ENCODE results near the gene MYBPC1. TPM values are rescaled to one million over a fixed set of nuclear protein-coding genes. Genes with fewer than 3 reads are reported as not detected.

Gene MYBPC1
- total RNA-seq, 1 experiment from 2014 or later: 0.49 TPM

DNA sequence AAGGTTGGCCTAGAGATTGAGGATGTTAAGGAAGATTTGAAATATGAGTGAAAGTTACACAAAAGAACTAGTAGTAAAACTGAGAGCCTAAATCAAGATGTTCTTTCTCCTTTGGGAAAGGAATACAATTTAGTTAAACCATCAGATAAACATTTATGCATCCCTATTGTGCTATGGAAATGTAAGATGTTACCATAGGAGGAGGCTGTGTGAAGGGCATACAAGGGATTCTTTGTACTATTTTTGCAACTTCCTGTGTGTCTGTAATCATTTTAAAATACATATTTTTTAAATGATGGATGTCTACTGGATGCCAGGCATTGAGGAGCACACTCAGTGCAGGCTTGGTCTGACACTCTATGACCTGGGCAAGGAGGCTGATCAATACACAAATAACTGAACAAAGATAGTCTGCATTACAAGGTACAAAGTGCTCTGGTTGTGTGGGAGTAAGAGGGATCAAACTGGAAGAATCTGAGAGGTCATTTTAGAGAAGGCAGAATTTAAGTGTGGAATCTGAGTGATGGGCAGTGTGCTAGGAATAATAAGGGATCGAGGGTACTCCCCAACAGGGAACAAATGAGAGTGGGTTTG, 96.8 kb downstream of the MYBPC1 start:
- Histone ChIP-seq H3K4me3 (ENCODE audit: low read depth, low read length, poor library complexity, severe bottlenecking) (no peak overlapping the region), H3K36me3 (ENCODE audit: insufficient read depth, low read length, poor library complexity, severe bottlenecking) (no peaks in the 10 kb centered on the region), H3K9me3 (ENCODE audit: low read depth, low read length, poor library complexity, severe bottlenecking) (no peaks in the 10 kb centered on the region), H3K27me3 (replicated peaks; ENCODE audit: insufficient read depth, low read depth, low read length, poor library complexity) (no peaks in the 10 kb centered on the region), H3K27ac (ENCODE audit: low read depth, low read length, poor library complexity, severe bottlenecking) (no peak overlapping the region), H3K4me1 (ENCODE audit: insufficient read depth, low read length, poor library complexity, severe bottlenecking) (no peaks in the 10 kb centered on the region)
- intact Hi-C loops (cut with micrococcal nuclease; ENCODE audit: unreplicated experiment): no loop called here
- CTCF ChIA-PET: no interaction called here
- DNase-seq (ENCODE audit: low spot score): no peak
- no TSS peak for BruUV-seq (replicated peaks)
- TF ChIP-seq EZH2 (IDR thresholded peaks at IDR 0.05; ENCODE audit: borderline replicate concordance, low read depth, low read length, poor library complexity, severe bottlenecking): no peak
- no peak for TF ChIP-seq CTCF (conservative IDR thresholded peaks at IDR 0.05; ENCODE audit: low read depth, low read length)
- POLR2A ChIA-PET (ENCODE audit: low non-redundant PET): no interaction called here

- Histone ChIP-seq H3K4me1 (ENCODE audit: insufficient read depth, low read length, poor library complexity, severe bottlenecking) (no peaks in the 10 kb centered on the region), H3K4me3 (ENCODE audit: low read depth, low read length, poor library complexity, severe bottlenecking) (no peak overlapping the region), H3K27me3 (replicated peaks; ENCODE audit: insufficient read depth, low read depth, low read length, poor library complexity) (no peaks in the 10 kb centered on the region), H3K9me3 (ENCODE audit: low read depth, low read length, poor library complexity, severe bottlenecking) (no peaks in the 10 kb centered on the region), H3K36me3 (ENCODE audit: insufficient read depth, low read length, poor library complexity, severe bottlenecking) (no peaks in the 10 kb centered on the region), H3K27ac (ENCODE audit: low read depth, low read length, poor library complexity, severe bottlenecking) (no peak overlapping the region)
- intact Hi-C loops (cut with micrococcal nuclease; ENCODE audit: unreplicated experiment): no loop called here
- POLR2A ChIA-PET (ENCODE audit: low non-redundant PET): interaction anchor here (0.7 kb wide), 1 partner anchor 450 kb away, joined by 5 read pairs; no protein-coding TSS in a partner anchor
- DNase-seq (ENCODE audit: low spot score): no peak
- TF ChIP-seq EZH2 (IDR thresholded peaks at IDR 0.05; ENCODE audit: borderline replicate concordance, low read depth, low read length, poor library complexity, severe bottlenecking) (no peak), CTCF (conservative IDR thresholded peaks at IDR 0.05; ENCODE audit: low read depth, low read length) (no peak)
- CTCF ChIA-PET: no interaction called here
- BruUV-seq (replicated peaks): no TSS peak
Observed at GRCh38 chr12:101694297-101694848, 99.6 kb downstream of the MYBPC1 start.

- CTCF ChIA-PET: no interaction called here
- Histone ChIP-seq H3K27ac (ENCODE audit: low read depth, low read length, poor library complexity, severe bottlenecking) (no peak overlapping the region), H3K27me3 (replicated peaks; ENCODE audit: insufficient read depth, low read depth, low read length, poor library complexity) (no peaks in the 10 kb centered on the region), H3K4me3 (ENCODE audit: low read depth, low read length, poor library complexity, severe bottlenecking) (no peak overlapping the region), H3K36me3 (ENCODE audit: insufficient read depth, low read length, poor library complexity, severe bottlenecking) (no peaks in the 10 kb centered on the region), H3K4me1 (ENCODE audit: insufficient read depth, low read length, poor library complexity, severe bottlenecking) (no peaks in the 10 kb centered on the region), H3K9me3 (ENCODE audit: low read depth, low read length, poor library complexity, severe bottlenecking) (no peaks in the 10 kb centered on the region)
- TF ChIP-seq CTCF (conservative IDR thresholded peaks at IDR 0.05; ENCODE audit: low read depth, low read length) (no peak), EZH2 (IDR thresholded peaks at IDR 0.05; ENCODE audit: borderline replicate concordance, low read depth, low read length, poor library complexity, severe bottlenecking) (no peak)
- BruUV-seq (replicated peaks): no TSS peak
- POLR2A ChIA-PET (ENCODE audit: low non-redundant PET): no interaction called here
- no peak for DNase-seq (ENCODE audit: low spot score)
- intact Hi-C loops (cut with micrococcal nuclease; ENCODE audit: unreplicated experiment): no loop called here
Observed at GRCh38 chr12:101694986-101695385, 100.2 kb downstream of the MYBPC1 start.
